Measurements from ENCODE around the gene HBB. TPM values are rescaled to one million over a fixed set of nuclear protein-coding genes. Genes with fewer than 3 reads are reported as not detected.
"Not testable (repeated sequence)": the region's sequence is repeated elsewhere in the genome, so short reads cannot be mapped to it uniquely, and the experiment has no call there.

Gene HBB
- total RNA-seq, 1 donor from 2014 or later, result not detected

DNA sequence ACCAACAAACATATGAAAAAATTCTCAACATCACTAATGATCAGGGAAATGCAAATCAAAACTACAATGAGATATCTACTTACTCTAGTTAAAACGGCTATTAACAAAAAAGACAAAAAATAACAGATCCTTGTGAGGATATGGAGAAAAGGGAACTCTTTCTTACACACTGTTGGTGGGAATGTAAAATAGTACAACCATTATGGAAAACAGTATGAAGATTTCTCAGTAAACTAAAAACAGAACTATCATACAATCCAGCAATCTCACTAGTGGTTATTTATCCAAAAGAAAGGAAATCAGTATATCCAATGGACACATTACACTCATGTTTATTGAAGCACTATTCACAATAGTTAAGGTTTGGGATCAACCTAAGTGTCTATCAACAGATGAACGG, 39.0 kb upstream of the HBB start:
- Histone ChIP-seq H3K27ac (no peak overlapping the region), H3F3A (ENCODE audit: low read depth) (no peaks in the 10 kb centered on the region), H3K79me2 (ENCODE audit: low read depth) (no peaks in the 10 kb centered on the region), H3K9me3 (ENCODE audit: low read depth) (no peaks in the 10 kb centered on the region), H3K36me3 (no peaks in the 10 kb centered on the region), H3K4me2 (no peak overlapping the region), H3K4me3 (no peak overlapping the region), H3K27me3 (no peaks in the 10 kb centered on the region), H4K20me1 (ENCODE audit: low read depth) (no peaks in the 10 kb centered on the region), H3K9ac (no peak overlapping the region), H3K4me1 (peaks cover 4% of the 10 kb centered on the region), H2AFZ (replicated peaks) (no peak overlapping the region)
- H3K36me3 Mint-ChIP-seq, result no peaks in the 10 kb centered on the region
- H3K27me3 Mint-ChIP-seq (ENCODE audit: insufficient read depth, low read depth), result peaks cover 8% of the 10 kb centered on the region
- no peak for DNase-seq (ENCODE audit: low spot score)
- H3K4me3 Mint-ChIP-seq, result no peak overlapping the region
- TF ChIP-seq EZH2phosphoT487 (IDR thresholded peaks at IDR 0.05) (no peak), CTCF (IDR thresholded peaks at IDR 0.05) (no peak), EZH2 (IDR thresholded peaks at IDR 0.05) (no peak)
- H3K9me3 Mint-ChIP-seq, result no peaks in the 10 kb centered on the region
- no peak overlapping the region for H3K27ac Mint-ChIP-seq
- H3K4me1 Mint-ChIP-seq, result no peaks in the 10 kb centered on the region

- no peaks in the 10 kb centered on the region for H3F3A ChIP-seq (ENCODE audit: low read depth)
- H3K4me3 ChIP-seq, result no peak overlapping the region
- H3K4me2 ChIP-seq, result no peak overlapping the region
- H3K79me2 ChIP-seq (ENCODE audit: low read depth), result no peaks in the 10 kb centered on the region
- peak overlapping the region; percentile 26 for H2AFZ ChIP-seq (replicated peaks)
- no peak for TF ChIP-seq EZH2 (IDR thresholded peaks at IDR 0.05)
- no peak for TF ChIP-seq CTCF (IDR thresholded peaks at IDR 0.05)
- TF ChIP-seq EZH2phosphoT487 (IDR thresholded peaks at IDR 0.05), result no peak
- no peaks in the 10 kb centered on the region for H3K9me3 ChIP-seq (ENCODE audit: low read depth)
- peaks cover 4% of the 10 kb centered on the region for H3K4me1 ChIP-seq
- no peaks in the 10 kb centered on the region for H4K20me1 ChIP-seq (ENCODE audit: low read depth)
- Mint-ChIP-seq H3K27ac (no peak overlapping the region), H3K9me3 (no peaks in the 10 kb centered on the region), H3K4me1 (peaks cover 17% of the 10 kb centered on the region), H3K36me3 (no peaks in the 10 kb centered on the region), H3K4me3 (no peak overlapping the region), H3K27me3 (ENCODE audit: insufficient read depth, low read depth) (no peaks in the 10 kb centered on the region)
- no peaks in the 10 kb centered on the region for H3K27me3 ChIP-seq
- no peak overlapping the region for H3K27ac ChIP-seq
- DNase-seq (ENCODE audit: low spot score), result no peak
- no peak overlapping the region for H3K9ac ChIP-seq
- no peaks in the 10 kb centered on the region for H3K36me3 ChIP-seq
Observed at GRCh38 chr11:5258543-5259262, 31.8 kb upstream of the HBB start.

- H3K9me3 Mint-ChIP-seq, result no peaks in the 10 kb centered on the region
- Histone ChIP-seq H3K9ac (no peak overlapping the region), H3K36me3 (no peaks in the 10 kb centered on the region), H3K9me3 (ENCODE audit: low read depth) (no peaks in the 10 kb centered on the region), H3K4me2 (no peak overlapping the region), H3K79me2 (ENCODE audit: low read depth) (no peaks in the 10 kb centered on the region), H3K4me1 (peaks cover 4% of the 10 kb centered on the region), H2AFZ (replicated peaks) (no peak overlapping the region), H3F3A (ENCODE audit: low read depth) (no peaks in the 10 kb centered on the region), H4K20me1 (ENCODE audit: low read depth) (no peaks in the 10 kb centered on the region), H3K27me3 (no peaks in the 10 kb centered on the region), H3K4me3 (no peak overlapping the region), H3K27ac (no peak overlapping the region)
- peaks cover 17% of the 10 kb centered on the region for H3K4me1 Mint-ChIP-seq
- H3K4me3 Mint-ChIP-seq, result no peak overlapping the region
- TF ChIP-seq EZH2phosphoT487 (IDR thresholded peaks at IDR 0.05) (no peak), CTCF (IDR thresholded peaks at IDR 0.05) (no peak), EZH2 (IDR thresholded peaks at IDR 0.05) (no peak)
- H3K36me3 Mint-ChIP-seq, result no peaks in the 10 kb centered on the region
- no peak overlapping the region for H3K27ac Mint-ChIP-seq
- peak; percentile 35 for DNase-seq (ENCODE audit: low spot score)
- H3K27me3 Mint-ChIP-seq (ENCODE audit: insufficient read depth, low read depth), result no peaks in the 10 kb centered on the region
Observed at GRCh38 chr11:5257296-5257695, 30.4 kb upstream of the HBB start.

DNA sequence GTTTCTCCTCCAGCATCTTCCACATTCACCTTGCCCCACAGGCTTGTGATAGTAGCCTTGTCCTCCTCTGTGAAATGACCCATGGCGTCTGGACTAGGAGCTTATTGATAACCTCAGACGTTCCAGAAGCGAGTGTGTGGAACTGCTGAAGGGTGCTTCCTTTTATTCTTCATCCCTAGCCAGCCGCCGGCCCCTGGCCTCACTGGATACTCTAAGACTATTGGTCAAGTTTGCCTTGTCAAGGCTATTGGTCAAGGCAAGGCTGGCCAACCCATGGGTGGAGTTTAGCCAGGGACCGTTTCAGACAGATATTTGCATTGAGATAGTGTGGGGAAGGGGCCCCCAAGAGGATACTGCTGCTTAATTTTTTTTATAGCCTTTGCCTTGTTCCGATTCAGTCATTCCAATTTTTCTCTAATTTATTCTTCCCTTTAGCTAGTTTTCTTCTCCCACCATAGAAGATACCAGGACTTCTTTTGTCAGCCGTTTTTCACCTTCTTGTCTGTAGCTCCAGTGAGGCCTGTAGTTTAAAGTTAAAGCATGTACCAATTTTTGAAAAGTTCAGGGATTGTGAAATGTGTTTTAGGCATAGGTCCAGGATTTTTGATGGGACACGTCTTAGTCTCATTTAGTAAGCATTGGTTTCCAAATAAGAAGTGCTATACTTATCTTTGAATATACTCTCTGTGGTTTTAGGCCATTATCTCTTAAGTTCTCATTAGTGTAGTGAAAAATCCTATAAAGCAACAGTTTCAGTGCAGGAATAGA, 28.0 kb upstream of the HBB start, which contains the start of gene HBG2:
Gene HBG2 (minus strand): TSS at position 136 of the 768 bp plus-strand sequence. CDS start 53 bp downstream, at position 83.
- H3K4me1 ChIP-seq; DNase-seq (ENCODE audit: low spot score); H3K27me3 Mint-ChIP-seq (ENCODE audit: insufficient read depth, low read depth); H3K27ac ChIP-seq; H3K9me3 ChIP-seq (ENCODE audit: low read depth); H3F3A ChIP-seq (ENCODE audit: low read depth); H3K27me3 ChIP-seq; H3K4me3 Mint-ChIP-seq; H2AFZ ChIP-seq (replicated peaks); H3K4me3 ChIP-seq; H3K27ac Mint-ChIP-seq; H3K9me3 Mint-ChIP-seq; H3K36me3 Mint-ChIP-seq; H3K9ac ChIP-seq; H3K4me2 ChIP-seq; H3K79me2 ChIP-seq (ENCODE audit: low read depth); H3K36me3 ChIP-seq; H4K20me1 ChIP-seq (ENCODE audit: low read depth): not testable (repeated sequence)
- peaks cover 17% of the 10 kb centered on the region for H3K4me1 Mint-ChIP-seq

DNA sequence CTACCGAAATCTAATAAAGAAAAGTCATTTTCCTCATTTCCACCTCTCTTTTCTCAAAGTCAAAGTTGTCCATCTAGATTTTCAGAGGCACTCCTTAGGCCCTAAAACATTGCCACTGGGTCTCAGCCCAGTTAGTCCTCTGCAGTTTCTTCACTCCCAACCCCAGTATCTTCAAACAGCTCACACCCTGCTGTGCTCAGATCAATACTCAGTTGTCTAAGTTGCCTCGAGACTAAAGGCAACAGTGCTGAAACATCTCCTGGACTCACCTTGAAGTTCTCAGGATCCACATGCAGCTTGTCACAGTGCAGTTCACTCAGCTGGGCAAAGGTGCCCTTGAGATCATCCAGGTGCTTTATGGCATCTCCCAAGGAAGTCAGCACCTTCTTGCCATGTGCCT, 27.2 kb upstream of the HBB start:
- H3K4me1 ChIP-seq; H3K9me3 ChIP-seq (ENCODE audit: low read depth); H3K36me3 ChIP-seq; H3K4me3 Mint-ChIP-seq; H3K79me2 ChIP-seq (ENCODE audit: low read depth); H3K27ac Mint-ChIP-seq; H3K36me3 Mint-ChIP-seq; H3K9ac ChIP-seq; H3K27ac ChIP-seq; H2AFZ ChIP-seq (replicated peaks); H3K9me3 Mint-ChIP-seq; H3K27me3 ChIP-seq; H4K20me1 ChIP-seq (ENCODE audit: low read depth); H3F3A ChIP-seq (ENCODE audit: low read depth); DNase-seq (ENCODE audit: low spot score); H3K4me3 ChIP-seq; H3K27me3 Mint-ChIP-seq (ENCODE audit: insufficient read depth, low read depth); H3K4me2 ChIP-seq: not testable (repeated sequence)
- H3K4me1 Mint-ChIP-seq, result peaks cover 17% of the 10 kb centered on the region

Data from neural progenitor cell (in vitro differentiated cells).